NB4 (cell line): ENCODE measurements around the gene UNC13C.

Experiments used
- DNase-seq: peaks from one replicate; pipeline ENCODE4 v3.0.0; 2010; ENCODE audit warnings: low read depth
- H3K4me3 ChIP-seq: one replicate; pipeline ENCODE4 v1.5.1; 2011; ENCODE audit warnings: mild to moderate bottlenecking, low read depth, low read length, moderate library complexity
- CTCF ChIP-seq: IDR thresholded peaks from one replicate; pipeline ENCODE4 v1.5.1; 2012; ENCODE audit warnings: low read depth, low read length
- MYC ChIP-seq: IDR thresholded peaks from 2 replicates; pipeline ENCODE4 v1.6.1; 2011; ENCODE audit warnings: low read depth, low read length
- POLR2A ChIP-seq: IDR thresholded peaks from 2 replicates; pipeline ENCODE4 v1.6.1; 2011; ENCODE audit warnings: mild to moderate bottlenecking; ENCODE audit not compliant: insufficient read length; ENCODE audit errors: extremely low read depth
- TF ChIP-seq, protein P1 (sequence below): IDR thresholded peaks from 2 replicates; pipeline ENCODE4 v1.6.1; 2011; ENCODE audit warnings: low read depth, low read length

The UNC13C gene

DNA sequence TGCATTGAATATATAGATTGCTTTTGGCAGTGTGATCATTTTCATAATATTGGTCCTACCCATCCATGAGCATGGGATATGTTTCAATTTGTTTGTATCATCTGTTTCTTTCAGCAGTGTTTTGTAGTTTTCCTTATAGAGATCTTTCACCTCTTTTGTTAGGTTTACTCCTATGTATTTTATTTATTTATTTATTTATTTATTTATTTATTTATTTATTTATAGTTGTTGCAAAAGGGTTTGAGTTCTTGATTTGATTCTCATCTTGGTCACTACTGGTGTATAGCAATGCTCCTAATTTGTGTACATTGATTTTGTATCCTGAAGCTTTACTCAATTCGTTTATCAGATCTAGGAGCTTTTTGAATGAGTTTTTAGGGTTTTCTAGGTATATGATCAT lies 478.2 kb downstream of the UNC13C start:
- TF ChIP-seq MYC (no peak), POLR2A (no peak), CTCF (no peak)
- TF ChIP-seq, protein P1, sequence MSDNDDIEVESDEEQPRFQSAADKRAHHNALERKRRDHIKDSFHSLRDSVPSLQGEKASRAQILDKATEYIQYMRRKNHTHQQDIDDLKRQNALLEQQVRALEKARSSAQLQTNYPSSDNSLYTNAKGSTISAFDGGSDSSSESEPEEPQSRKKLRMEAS, result no peak
- DNase-seq, result no peak
- H3K4me3 ChIP-seq, result no peak overlapping the region

DNA sequence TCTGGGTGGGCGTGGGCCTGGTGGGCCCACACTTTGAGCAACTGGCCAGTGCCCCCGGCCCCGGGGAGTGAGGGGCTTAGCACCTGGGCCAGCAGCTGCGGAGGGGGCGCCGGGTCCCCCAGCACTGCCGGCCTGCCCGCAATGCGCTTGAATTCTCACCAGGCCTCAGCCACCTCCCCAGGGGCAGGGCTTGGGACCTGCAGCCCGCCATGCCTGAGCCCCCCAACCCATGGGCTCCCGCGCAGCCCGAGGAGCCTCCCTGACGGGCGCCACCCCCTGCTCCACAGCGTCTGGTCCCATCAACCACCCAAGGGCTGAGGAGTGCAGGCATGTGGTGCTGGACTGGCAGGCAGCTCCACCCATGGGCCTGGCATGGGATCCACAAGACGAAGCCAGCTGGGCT lies 484.3 kb downstream of the UNC13C start:
- no peak overlapping the region for H3K4me3 ChIP-seq
- DNase-seq, result no peak
- no peak for TF ChIP-seq CTCF
- TF ChIP-seq, protein P1, result no peak
- TF ChIP-seq POLR2A, result no peak
- TF ChIP-seq MYC, result no peak

- no peak for DNase-seq
- TF ChIP-seq CTCF, result no peak
- TF ChIP-seq, protein P1, result no peak
- no peak for TF ChIP-seq POLR2A
- no peak for TF ChIP-seq MYC
- no peak overlapping the region for H3K4me3 ChIP-seq
Observed at GRCh38 chr15:54481819-54482218, 503.6 kb downstream of the UNC13C start.

- no peak overlapping the region for H3K4me3 ChIP-seq
- TF ChIP-seq POLR2A (no peak), CTCF (no peak), MYC (no peak)
- TF ChIP-seq, protein P1, result no peak
- DNase-seq, result no peak
Observed at GRCh38 chr15:54482251-54482650, 504.0 kb downstream of the UNC13C start.

- DNase-seq, result no peak
- H3K4me3 ChIP-seq, result no peak overlapping the region
- TF ChIP-seq MYC, result no peak
- no peak for TF ChIP-seq POLR2A
- TF ChIP-seq, protein P1, result no peak
- no peak for TF ChIP-seq CTCF
Observed at GRCh38 chr15:54500330-54500729, 522.1 kb downstream of the UNC13C start.

DNA sequence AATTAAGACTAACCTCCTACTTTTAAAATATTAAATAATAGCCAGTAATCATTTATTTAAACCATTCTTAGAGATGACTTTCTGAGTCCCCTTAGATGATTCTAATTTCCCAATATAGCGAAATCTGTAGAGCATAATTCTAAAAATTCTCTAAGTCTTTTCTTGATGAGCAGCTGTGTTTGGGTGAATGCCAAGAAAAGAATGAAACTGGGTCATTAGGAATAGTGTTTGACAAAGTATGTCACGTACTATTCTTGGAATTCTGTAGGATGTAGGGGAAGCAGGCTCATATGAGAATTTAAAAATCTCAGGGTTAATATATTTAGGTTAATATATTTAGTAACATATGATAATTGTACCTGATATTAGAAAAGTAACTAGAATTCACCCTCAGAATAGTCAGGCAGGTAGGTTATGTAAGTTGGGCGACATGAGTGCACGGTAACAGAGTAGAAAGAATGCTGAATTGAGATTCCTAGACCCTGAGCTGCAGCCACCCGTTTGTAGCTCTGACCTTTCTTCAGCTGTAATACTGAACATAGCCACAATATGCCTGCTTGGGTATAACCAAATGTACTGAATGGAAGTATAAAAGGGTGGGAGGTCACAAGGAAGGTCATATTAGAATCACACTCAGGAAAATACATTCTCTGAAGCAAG lies 524.3 kb downstream of the UNC13C start:
- DNase-seq, result no peak
- TF ChIP-seq, protein P1, result no peak
- TF ChIP-seq POLR2A (no peak), MYC (no peak), CTCF (no peak)
- no peak overlapping the region for H3K4me3 ChIP-seq
